HFFc6 (cell line): ENCODE measurements around the gene OVOL2. TPM values are rescaled to one million over a fixed set of nuclear protein-coding genes. Genes with fewer than 3 reads are reported as not detected.
"Not testable (repeated sequence)": the region's sequence is repeated elsewhere in the genome, so short reads cannot be mapped to it uniquely, and the experiment has no call there.

ENCODE experiments used
- DNase-seq: peaks from one replicate; pipeline ENCODE4 v3.0.0-alpha.2; 2018
- H3K27ac Mint-ChIP-seq: 2 replicates; pipeline ENCODE4 v1.8.0; 2020; ENCODE audit warnings: mild to moderate bottlenecking, mixed read lengths
- H3K27me3 Mint-ChIP-seq: 2 replicates; pipeline ENCODE4 v1.8.0; 2021; ENCODE audit warnings: mild to moderate bottlenecking, moderate library complexity, mixed read lengths; ENCODE audit not compliant: insufficient read depth
- H3K36me3 Mint-ChIP-seq: 2 replicates; pipeline ENCODE4 v1.8.0; 2021; ENCODE audit warnings: low read depth, mixed read lengths
- H3K4me1 Mint-ChIP-seq: 2 replicates; pipeline ENCODE4 v1.8.0; 2020; ENCODE audit warnings: low read depth, mixed read lengths
- H3K4me3 Mint-ChIP-seq: 2 replicates; pipeline ENCODE4 v1.8.0; 2020; ENCODE audit warnings: mild to moderate bottlenecking, moderate library complexity, mixed read lengths
- H3K9me3 Mint-ChIP-seq: 2 replicates; pipeline ENCODE4 v1.8.0; 2020; ENCODE audit warnings: mild to moderate bottlenecking, mixed read lengths
- CTCF ChIP-seq: fragments of 200-600 bp; sonication (generic); IDR thresholded peaks from 2 replicates; pipeline ENCODE4 v1.5.0; 2021; ENCODE audit warnings: antibody characterized with exemption, mild to moderate bottlenecking
- total RNA-seq, 6 experiments: library from RNA; stranded (reverse); fragmentation: NEBNext Ultra II Directional; extraction: Animal tissue kit (Norgen Biotek cat#: 25700); gene quantifications; 2 replicates in 1 of 6; 3 replicates in 5 of 6; pipeline ENCODE4 v1.2.3, GENCODE V29; 2021

Gene OVOL2
- total RNA-seq, 6 experiments from 2014 or later, result not detected

- DNase-seq, result no peak
- Mint-ChIP-seq H3K4me3 (no peak overlapping the region), H3K9me3 (no peaks in the 10 kb centered on the region), H3K4me1 (no peaks in the 10 kb centered on the region), H3K27me3 (peaks cover 36% of the 10 kb centered on the region), H3K27ac (no peak overlapping the region), H3K36me3 (no peaks in the 10 kb centered on the region)
- TF ChIP-seq CTCF, result no peak
Observed at GRCh38 chr20:18092890-18093289, 35.2 kb upstream of the OVOL2 start.

GRCh38 chr20:18091623-18092022 is 33.9 kb upstream of the OVOL2 start:
- Mint-ChIP-seq H3K27ac (no peak overlapping the region), H3K4me3 (no peak overlapping the region), H3K27me3 (peaks cover 34% of the 10 kb centered on the region), H3K9me3 (no peaks in the 10 kb centered on the region), H3K36me3 (no peaks in the 10 kb centered on the region), H3K4me1 (no peaks in the 10 kb centered on the region)
- no peak for TF ChIP-seq CTCF
- no peak for DNase-seq

GRCh38 chr20:18090477-18090876 is 32.8 kb upstream of the OVOL2 start:
- Mint-ChIP-seq H3K9me3 (no peaks in the 10 kb centered on the region), H3K4me3 (no peak overlapping the region), H3K27me3 (peaks cover 32% of the 10 kb centered on the region), H3K27ac (no peak overlapping the region), H3K4me1 (no peaks in the 10 kb centered on the region), H3K36me3 (no peaks in the 10 kb centered on the region)
- no peak for TF ChIP-seq CTCF
- no peak for DNase-seq

- Mint-ChIP-seq H3K4me1 (no peaks in the 10 kb centered on the region), H3K9me3 (no peaks in the 10 kb centered on the region), H3K27me3 (peaks cover 32% of the 10 kb centered on the region), H3K4me3 (no peak overlapping the region), H3K27ac (no peak overlapping the region), H3K36me3 (no peaks in the 10 kb centered on the region)
- TF ChIP-seq CTCF, result no peak
- no peak for DNase-seq
Observed at GRCh38 chr20:18090044-18090443, 32.3 kb upstream of the OVOL2 start.

- peaks cover 26% of the 10 kb centered on the region for H3K27me3 Mint-ChIP-seq
- not testable (repeated sequence) for H3K4me1 Mint-ChIP-seq, H3K27ac Mint-ChIP-seq, H3K9me3 Mint-ChIP-seq, H3K4me3 Mint-ChIP-seq, DNase-seq, H3K36me3 Mint-ChIP-seq
Observed at GRCh38 chr20:18088841-18089240, 31.1 kb upstream of the OVOL2 start.

GRCh38 chr20:18088298-18088697 is 30.6 kb upstream of the OVOL2 start:
- DNase-seq, H3K36me3 Mint-ChIP-seq, H3K4me3 Mint-ChIP-seq, H3K9me3 Mint-ChIP-seq, H3K4me1 Mint-ChIP-seq, H3K27ac Mint-ChIP-seq: not testable (repeated sequence)
- peaks cover 21% of the 10 kb centered on the region for H3K27me3 Mint-ChIP-seq

- Mint-ChIP-seq H3K27me3 (peaks cover 18% of the 10 kb centered on the region), H3K36me3 (no peaks in the 10 kb centered on the region), H3K4me1 (no peaks in the 10 kb centered on the region), H3K9me3 (peaks cover 5% of the 10 kb centered on the region; the same call in 1 of the 2 replicates), H3K27ac (no peak overlapping the region), H3K4me3 (no peak overlapping the region)
- no peak for DNase-seq
- TF ChIP-seq CTCF, result no peak
Observed at GRCh38 chr20:18087054-18087453, 29.3 kb upstream of the OVOL2 start.

GRCh38 chr20:18080836-18081235 is 23.1 kb upstream of the OVOL2 start:
- not testable (repeated sequence) for H3K36me3 Mint-ChIP-seq, H3K4me3 Mint-ChIP-seq

More at GRCh38 chr20:18080836-18081235, 23.1 kb upstream of the OVOL2 start:
- not testable (repeated sequence) for H3K4me1 Mint-ChIP-seq, H3K9me3 Mint-ChIP-seq, H3K27me3 Mint-ChIP-seq, H3K27ac Mint-ChIP-seq, DNase-seq
